H1 (cell line): ENCODE measurements around the gene PHACTR2. TPM values are rescaled to one million over a fixed set of nuclear protein-coding genes. Genes with fewer than 3 reads are reported as not detected.

ENCODE experiments used
- CTCF ChIA-PET: fragments of 300-600 bp; sonication (Branson Sonifier 250); formaldehyde crosslinking; loops from one replicate; lab custom pipeline; 2021; ENCODE audit not compliant: partially characterized antibody; lab: Charles Lee
- POLR2A ChIA-PET: fragments of 300-600 bp; sonication (Branson Sonifier 250); formaldehyde crosslinking; loops from one replicate; lab custom pipeline; 2021; ENCODE audit warnings: inconsistent platforms; ENCODE audit not compliant: partially characterized antibody; lab: Charles Lee
- DNase-seq, 2 experiments: peaks; one replicate each; pipeline versions ENCODE4 v3.0.0 to v3.0.0-alpha.2; 2010 to 2022; ENCODE audit warnings: low spot score in 2 of 2, low read depth in 1 of 2, mixed read lengths in 1 of 2
- FAIRE-seq: peaks from 2 replicates; lab custom pipeline; 2011; peaks lifted over from hg19 to GRCh38; lab: Jason Lieb, UNC
- H2AFZ ChIP-seq: 2 replicates; pipeline ENCODE4 v1.8.1; 2012; ENCODE audit warnings: low read length, inconsistent platforms
- H2AK5ac ChIP-seq: 2 replicates; pipeline ENCODE4 v1.6.1; 2013; ENCODE audit warnings: low read depth, low read length
- H2BK120ac ChIP-seq: replicated peaks from 2 replicates; pipeline ENCODE3; 2013; ENCODE audit warnings: low read depth, low read length, inconsistent platforms
- H2BK12ac ChIP-seq: 2 replicates; pipeline ENCODE4 v1.6.1; 2013; ENCODE audit warnings: low read depth, low read length
- H2BK15ac ChIP-seq: 2 replicates; pipeline ENCODE4 v1.6.1; 2013; ENCODE audit warnings: low read length
- H2BK20ac ChIP-seq: 2 replicates; pipeline ENCODE4 v1.6.1; 2013; ENCODE audit warnings: low read length
- H2BK5ac ChIP-seq: 2 replicates; pipeline ENCODE4 v1.6.1; 2013; ENCODE audit warnings: low read depth, low read length
- H3K14ac ChIP-seq: 2 replicates; pipeline ENCODE4 v1.6.1; 2013; ENCODE audit warnings: inconsistent platforms; ENCODE audit not compliant: insufficient read length
- H3K18ac ChIP-seq: 2 replicates; pipeline ENCODE4 v1.6.1; 2013; ENCODE audit warnings: low read length; ENCODE audit errors: extremely low read depth
- H3K23ac ChIP-seq: 2 replicates; pipeline ENCODE4 v1.6.1; 2013; ENCODE audit warnings: inconsistent platforms; ENCODE audit not compliant: insufficient read length
- H3K23me2 ChIP-seq: 2 replicates; pipeline ENCODE4 v1.6.1; 2013; ENCODE audit warnings: low read depth, low read length
- H3K27ac ChIP-seq: 2 replicates; pipeline ENCODE4 v1.6.1; 2011; ENCODE audit warnings: low read depth, low read length, inconsistent platforms
- H3K27me3 ChIP-seq, 4 experiments: replicated peaks in 1 of 4; 1 replicate in 1 of 4; 2 replicates in 3 of 4; pipeline versions ENCODE4 v1.6.1 to v1.8.1; 2011 to 2013; ENCODE audit warnings: low read length in 3 of 4, mild to moderate bottlenecking in 3 of 4, inconsistent platforms in 2 of 4, mixed read lengths in 2 of 4, moderate library complexity in 1 of 4; ENCODE audit not compliant: control insufficient read depth in 3 of 4, insufficient read depth in 3 of 4; ENCODE audit errors: extremely low read depth in 1 of 4
- H3K36me3 ChIP-seq, 4 experiments: 2 replicates each; pipeline versions ENCODE4 v1.6.1 to v1.8.1; 2011 to 2013; ENCODE audit warnings: mild to moderate bottlenecking in 4 of 4, low read length in 3 of 4, moderate library complexity in 2 of 4, control low read depth in 1 of 4, inconsistent platforms in 1 of 4; ENCODE audit not compliant: insufficient read depth in 4 of 4, control insufficient read depth in 2 of 4
- H3K4ac ChIP-seq: replicated peaks from 2 replicates; pipeline ENCODE3; 2013; ENCODE audit warnings: low read length, low read depth, mixed read lengths, inconsistent platforms; ENCODE audit not compliant: insufficient read length
- H3K4me1 ChIP-seq, 4 experiments: replicated peaks in 1 of 4; 1 replicate in 1 of 4; 2 replicates in 3 of 4; pipeline versions ENCODE4 v1.6.1 to v1.8.1; 2011 to 2013; ENCODE audit warnings: low read length in 3 of 4, inconsistent platforms in 2 of 4, mixed read lengths in 1 of 4; ENCODE audit not compliant: insufficient read depth in 4 of 4, control insufficient read depth in 3 of 4
- H3K4me2 ChIP-seq, 2 experiments: 2 replicates each; pipeline versions ENCODE4 v1.6.1 to v1.8.1; 2011 to 2013; ENCODE audit warnings: low read depth in 2 of 2, low read length in 2 of 2, control low read depth in 1 of 2, inconsistent platforms in 1 of 2, mild to moderate bottlenecking in 1 of 2; ENCODE audit not compliant: insufficient read depth in 1 of 2
- H3K4me3 ChIP-seq, 4 experiments: fragments of 200-600, 300-600 bp in 1 of 4; sonication (generic), shearing (Covaris generic), sonication (Bioruptor Twin) in 1 of 4; 2 replicates each; pipeline versions ENCODE4 v1.5.1 to v1.8.1; 2011 to 2016; ENCODE audit warnings: low read length in 4 of 4, low read depth in 3 of 4, control low read depth in 2 of 4, inconsistent platforms in 2 of 4, mild to moderate bottlenecking in 2 of 4, mixed read lengths in 1 of 4, moderate library complexity in 1 of 4; ENCODE audit not compliant: insufficient read depth in 2 of 4; ENCODE audit errors: extremely low read depth in 1 of 4
- H3K56ac ChIP-seq: replicated peaks from 2 replicates; pipeline ENCODE3; 2013; ENCODE audit warnings: low read depth, mild to moderate bottlenecking, mixed read lengths, low read length, inconsistent platforms; ENCODE audit not compliant: insufficient read length
- H3K79me1 ChIP-seq: 2 replicates; pipeline ENCODE4 v1.6.1; 2013; ENCODE audit warnings: low read depth, low read length, control low read depth
- H3K79me2 ChIP-seq, 2 experiments: 2 replicates each; pipeline versions ENCODE4 v1.6.1 to v1.8.1; 2012 to 2013; ENCODE audit warnings: low read length in 2 of 2, mild to moderate bottlenecking in 2 of 2, inconsistent platforms in 1 of 2; ENCODE audit not compliant: insufficient read depth in 2 of 2, control insufficient read depth in 1 of 2
- H3K9ac ChIP-seq, 4 experiments: replicated peaks in 1 of 4; 1 replicate in 1 of 4; 2 replicates in 3 of 4; pipeline versions ENCODE4 v1.6.1 to v1.8.1; 2011 to 2013; ENCODE audit warnings: low read depth in 3 of 4, low read length in 3 of 4, control low read depth in 2 of 4, mild to moderate bottlenecking in 2 of 4, moderate library complexity in 2 of 4, inconsistent platforms in 1 of 4; ENCODE audit errors: extremely low read depth in 1 of 4
- H3K9me3 ChIP-seq, 2 experiments: 2 replicates each; pipeline versions ENCODE4 v1.6.1 to v1.8.1; 2012 to 2013; ENCODE audit warnings: mild to moderate bottlenecking in 2 of 2, moderate library complexity in 2 of 2, control low read depth in 1 of 2, inconsistent platforms in 1 of 2, low read depth in 1 of 2, low read length in 1 of 2, mixed read lengths in 1 of 2; ENCODE audit not compliant: insufficient read depth in 2 of 2
- H4K20me1 ChIP-seq, 2 experiments: replicated peaks in 1 of 2; 2 replicates each; pipeline versions ENCODE3 to v1.8.1; 2011 to 2013; ENCODE audit warnings: inconsistent platforms in 2 of 2, low read length in 2 of 2, mild to moderate bottlenecking in 1 of 2; ENCODE audit not compliant: insufficient read depth in 2 of 2, control insufficient read depth in 1 of 2
- H4K5ac ChIP-seq: 2 replicates; pipeline ENCODE4 v1.6.1; 2013; ENCODE audit warnings: low read length, low read depth, mixed read lengths, inconsistent platforms; ENCODE audit not compliant: insufficient read length
- H4K8ac ChIP-seq: 2 replicates; pipeline ENCODE4 v1.8.0; 2013; ENCODE audit warnings: mild to moderate bottlenecking, moderate library complexity, low read length, inconsistent platforms; ENCODE audit not compliant: insufficient read depth; ENCODE audit errors: extremely low read depth
- H4K91ac ChIP-seq: replicated peaks from 2 replicates; pipeline ENCODE3; 2013; ENCODE audit warnings: low read length, mixed read lengths, inconsistent platforms; ENCODE audit not compliant: insufficient read length
- BCL11A ChIP-seq, 2 experiments: IDR thresholded peaks; one replicate each; pipeline ENCODE4 v1.6.1; 2011; ENCODE audit warnings: low read depth in 2 of 2, low read length in 2 of 2, mild to moderate bottlenecking in 2 of 2
- CEBPB ChIP-seq: IDR thresholded peaks from 2 replicates; pipeline ENCODE4 v1.6.1; 2012; ENCODE audit warnings: low read depth, low read length
- CHD1 ChIP-seq: IDR thresholded peaks from 2 replicates; pipeline ENCODE4 v1.6.1; 2012; ENCODE audit warnings: low read depth, low read length, improper control_type of control experiment
- CTCF ChIP-seq, 3 experiments: IDR thresholded peaks; 1 replicate in 2 of 3; 2 replicates in 1 of 3; pipeline versions ENCODE4 v1.5.1 to v1.6.1; 2011; ENCODE audit warnings: low read length in 3 of 3, mild to moderate bottlenecking in 3 of 3, inconsistent platforms in 2 of 3, low read depth in 1 of 3, moderate library complexity in 1 of 3; ENCODE audit not compliant: insufficient read depth in 1 of 3; ENCODE audit errors: control extremely low read depth in 1 of 3
- E2F6 ChIP-seq: IDR thresholded peaks from 2 replicates; pipeline ENCODE4 v1.6.1; 2012; ENCODE audit warnings: inconsistent platforms
- EP300 ChIP-seq, 2 experiments: IDR thresholded peaks; 1 replicate in 1 of 2; 2 replicates in 1 of 2; pipeline ENCODE4 v1.6.1; 2011 to 2012; ENCODE audit warnings: low read depth in 2 of 2, low read length in 2 of 2, mild to moderate bottlenecking in 2 of 2, borderline replicate concordance in 1 of 2, inconsistent platforms in 1 of 2, moderate library complexity in 1 of 2
- KDM4A ChIP-seq: IDR thresholded peaks from one replicate; pipeline ENCODE4 v1.7.1; 2012; ENCODE audit warnings: low read depth, mild to moderate bottlenecking, moderate library complexity, low read length, inconsistent platforms; ENCODE audit not compliant: severe bottlenecking
- MAFK ChIP-seq: IDR thresholded peaks from 2 replicates; pipeline ENCODE4 v1.6.1; 2012; ENCODE audit warnings: low read depth, mild to moderate bottlenecking, improper control_type of control experiment, low read length
- PHF8 ChIP-seq: fragments of 200-600 bp; sonication (generic); conservative IDR thresholded peaks from 2 replicates; pipeline ENCODE4 v1.7.1; 2012; ENCODE audit warnings: low read depth, mild to moderate bottlenecking, inconsistent platforms, low read length, moderate library complexity
- POU5F1 ChIP-seq: IDR thresholded peaks from 2 replicates; pipeline ENCODE4 v1.6.1; 2011; ENCODE audit warnings: low read depth, mild to moderate bottlenecking, low read length, moderate library complexity
- WGBS, 2 experiments: shearing (Covaris generic) in 1 of 2; methylation state at CpG; one replicate each; pipeline versions ENCODE4 v1.1.6 to v1.1.7; 2013 to 2015; ENCODE audit warnings: low lambda C conversion rate in 2 of 2, mixed read lengths in 2 of 2, inconsistent platforms in 1 of 2, low coverage in 1 of 2, missing lambda C conversion rate in 1 of 2; ENCODE audit not compliant: insufficient replicate concordance in 2 of 2, insufficient coverage in 1 of 2, insufficient read length in 1 of 2; ENCODE audit errors: extremely low coverage in 1 of 2, missing lambda C conversion rate in 1 of 2; 5-methylcytosine and 5-hydroxymethylcytosine counted together
- polyA plus RNA-seq, 7 experiments: library from polyadenylated mRNA; depleted of rRNA in 3 of 7; stranded (reverse) in 5 of 7; unstranded in 2 of 7; fragments of >200 nt in 5 of 7; fragments of 200-250 nt in 2 of 7; gene quantifications; 1 replicate in 5 of 7; 2 replicates in 1 of 7; 4 replicates in 1 of 7; pipeline versions ENCODE4 v1.2.1 to v1.2.3, GENCODE V29; 2011 to 2013; ENCODE audit warnings: missing spikeins in 2 of 7, mixed read lengths in 2 of 7
- total RNA-seq: library from RNA; stranded (reverse); fragmentation: NEBNext Ultra II Directional; extraction: Animal tissue kit (Norgen Biotek cat#: 25700); gene quantifications from 2 replicates; pipeline ENCODE4 v1.2.1, GENCODE V29; 2021

Gene PHACTR2
- total and polyA plus RNA-seq, 2 of the 8 experiments (the other 6 are each of a cell fraction or from before 2014, with no cell fraction given): 16.9 to 131 TPM

- Histone ChIP-seq H4K91ac (no peak overlapping the region), H3K14ac (no peak overlapping the region), H2AK5ac (no peak overlapping the region), H3K4me2 (peak overlapping the region; percentile 44 to 58; a peak in 3 of 4 replicates), H3K79me2 (peaks cover 4 to 28% of the 10 kb centered on the region in 2 experiments; a peak in 3 of 4 replicates), H3K4ac (no peak overlapping the region), H3K36me3 (no peaks in the 10 kb centered on the region), H3K18ac (no peak overlapping the region; the same call in 1 of the 2 replicates), H3K4me1 (peaks cover 2 to 33% (median 14%) of the 10 kb centered on the region in 4 experiments), H4K5ac (peak overlapping the region; percentile 60), H4K8ac (no peak overlapping the region), H4K20me1 (no peaks in the 10 kb centered on the region), H3K56ac (no peak overlapping the region), H3K27me3 (no peaks in the 10 kb centered on the region), H3K23ac (no peak overlapping the region), H2AFZ (no peak overlapping the region), H2BK5ac (no peak overlapping the region), H2BK20ac (peak overlapping the region; percentile 49; the same call in 1 of the 2 replicates), H2BK15ac (no peak overlapping the region), H2BK120ac (peak overlapping the region; percentile 43), H3K9ac (no peak overlapping the region), H3K4me3 (peak overlapping the region in 1 of 4 experiments; percentile 49; a peak in 3 of 8 replicates), H3K79me1 (no peaks in the 10 kb centered on the region), H3K27ac (no peak overlapping the region), H3K23me2 (no peaks in the 10 kb centered on the region), H3K9me3 (no peaks in the 10 kb centered on the region), H2BK12ac (no peak overlapping the region)
- ChIA-PET POLR2A (interaction anchor here (0.6 to 2.2 kb wide), 3 partner anchors 11 to 103 kb away, joined by 3 to 6 read pairs (median 5); no protein-coding TSS in a partner anchor), CTCF (interaction anchor here (0.8 to 1.6 kb wide), 5 partner anchors 12 to 266 kb away, joined by 3 to 4 read pairs (median 3); no protein-coding TSS in a partner anchor)
- FAIRE-seq: no peak
- 22% methylated on average over 1 of the region's 1 CpG; no CpG with 5 or more reads in 1 of the 2 experiments for WGBS, 2 experiments
- no peak for DNase-seq
- TF ChIP-seq CHD1 (no peak), E2F6 (no peak), KDM4A (no peak), CEBPB (no peak), EP300 (IDR thresholded peaks at IDR 0.05; ENCODE audit: borderline replicate concordance in 1 of 2, low read depth in 2 of 2, low read length in 2 of 2) (no peak), PHF8 (no peak), BCL11A (IDR thresholded peaks at IDR 0.05; ENCODE audit: low read depth in 2 of 2, low read length in 2 of 2) (no peak), CTCF (IDR thresholded peaks at IDR 0.05; ENCODE audit: control extremely low read depth in 1 of 3, insufficient read depth in 1 of 3, low read depth in 1 of 3, low read length in 3 of 3) (no peak), POU5F1 (no peak), MAFK (no peak)
Observed at GRCh38 chr6:143675946-143676345, 1.8 kb upstream of the PHACTR2 start.
